ENCODE data around the gene ALG9.
"Not testable (repeated sequence)": the region's sequence is repeated elsewhere in the genome, so short reads cannot be mapped to it uniquely, and the experiment has no call there.

ALG9 gene

GRCh38 chr11:111785886-111786412 is 85.4 kb downstream of the ALG9 start:
- in situ Hi-C loops (cut with HindIII; ENCODE audit: low sequenced_read_pairs), result no loop called here
- no peak overlapping the region for H3K4me3 ChIP-seq (ENCODE audit: low read depth, low read length)
- TF ChIP-seq, protein P1, sequence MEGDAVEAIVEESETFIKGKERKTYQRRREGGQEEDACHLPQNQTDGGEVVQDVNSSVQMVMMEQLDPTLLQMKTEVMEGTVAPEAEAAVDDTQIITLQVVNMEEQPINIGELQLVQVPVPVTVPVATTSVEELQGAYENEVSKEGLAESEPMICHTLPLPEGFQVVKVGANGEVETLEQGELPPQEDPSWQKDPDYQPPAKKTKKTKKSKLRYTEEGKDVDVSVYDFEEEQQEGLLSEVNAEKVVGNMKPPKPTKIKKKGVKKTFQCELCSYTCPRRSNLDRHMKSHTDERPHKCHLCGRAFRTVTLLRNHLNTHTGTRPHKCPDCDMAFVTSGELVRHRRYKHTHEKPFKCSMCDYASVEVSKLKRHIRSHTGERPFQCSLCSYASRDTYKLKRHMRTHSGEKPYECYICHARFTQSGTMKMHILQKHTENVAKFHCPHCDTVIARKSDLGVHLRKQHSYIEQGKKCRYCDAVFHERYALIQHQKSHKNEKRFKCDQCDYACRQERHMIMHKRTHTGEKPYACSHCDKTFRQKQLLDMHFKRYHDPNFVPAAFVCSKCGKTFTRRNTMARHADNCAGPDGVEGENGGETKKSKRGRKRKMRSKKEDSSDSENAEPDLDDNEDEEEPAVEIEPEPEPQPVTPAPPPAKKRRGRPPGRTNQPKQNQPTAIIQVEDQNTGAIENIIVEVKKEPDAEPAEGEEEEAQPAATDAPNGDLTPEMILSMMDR (IDR thresholded peaks at IDR 0.05; ENCODE audit: low read depth, low read length), result no peak

DNA sequence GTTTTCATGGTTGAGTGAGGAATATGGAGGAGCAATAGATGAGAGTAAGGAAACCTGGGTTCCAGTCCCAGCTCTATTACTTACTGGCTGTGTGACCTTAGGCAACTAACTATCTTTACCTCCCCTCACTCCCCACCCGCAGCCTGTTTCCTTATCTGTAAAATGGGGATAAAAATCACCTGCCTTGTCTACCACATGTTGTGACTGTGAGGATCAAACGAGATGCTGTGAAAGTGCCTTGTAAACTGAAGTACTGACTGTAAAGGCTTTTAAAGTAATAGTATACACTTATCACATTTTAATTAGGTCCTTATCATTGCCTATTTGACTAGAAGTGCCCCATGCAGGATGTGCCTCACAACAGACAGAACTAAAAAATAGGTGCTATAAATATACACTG is 86.3 kb downstream of the ALG9 start:
- H3K4me3 ChIP-seq (ENCODE audit: low read depth, low read length), result no peak overlapping the region
- no peak for DNase-seq (ENCODE audit: low read depth, low spot score)
- in situ Hi-C loops (cut with HindIII; ENCODE audit: low sequenced_read_pairs), result no loop called here
- TF ChIP-seq, protein P1 (IDR thresholded peaks at IDR 0.05; ENCODE audit: low read depth, low read length), result no peak

More at GRCh38 chr11:111785886-111786412, 85.4 kb downstream of the ALG9 start:
- no peak for DNase-seq (ENCODE audit: low read depth, low spot score)

DNA sequence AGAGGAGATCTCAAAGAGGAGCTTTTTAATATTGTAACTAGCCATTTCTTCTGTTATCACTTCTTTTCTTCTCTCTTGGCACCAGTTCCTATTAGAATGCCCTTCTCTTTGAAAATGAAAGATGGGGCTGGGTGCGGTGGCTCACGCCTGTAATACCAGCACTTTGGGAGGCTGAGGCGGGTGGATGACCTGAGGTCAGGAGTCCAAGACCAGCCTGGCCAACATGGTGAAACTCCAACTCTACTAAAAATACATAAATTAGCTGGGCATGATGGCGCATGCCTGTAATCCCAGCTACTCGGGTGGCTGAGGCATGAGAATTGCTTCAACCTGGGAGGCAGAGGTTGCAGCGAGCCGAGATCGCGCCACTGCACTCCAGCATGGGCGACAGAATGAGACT is 87.1 kb downstream of the ALG9 start:
- in situ Hi-C loops (cut with HindIII; ENCODE audit: low sequenced_read_pairs); DNase-seq (ENCODE audit: low read depth, low spot score); H3K4me3 ChIP-seq (ENCODE audit: low read depth, low read length): not testable (repeated sequence)

- in situ Hi-C loops (cut with HindIII; ENCODE audit: low sequenced_read_pairs), result no loop called here
- no peak for DNase-seq (ENCODE audit: low read depth, low spot score)
- TF ChIP-seq, protein P1 (IDR thresholded peaks at IDR 0.05; ENCODE audit: low read depth, low read length), result no peak
- no peak overlapping the region for H3K4me3 ChIP-seq (ENCODE audit: low read depth, low read length)
These were observed 89.2 kb downstream of the ALG9 start for GRCh38 chr11:111782109-111782741.

DNA sequence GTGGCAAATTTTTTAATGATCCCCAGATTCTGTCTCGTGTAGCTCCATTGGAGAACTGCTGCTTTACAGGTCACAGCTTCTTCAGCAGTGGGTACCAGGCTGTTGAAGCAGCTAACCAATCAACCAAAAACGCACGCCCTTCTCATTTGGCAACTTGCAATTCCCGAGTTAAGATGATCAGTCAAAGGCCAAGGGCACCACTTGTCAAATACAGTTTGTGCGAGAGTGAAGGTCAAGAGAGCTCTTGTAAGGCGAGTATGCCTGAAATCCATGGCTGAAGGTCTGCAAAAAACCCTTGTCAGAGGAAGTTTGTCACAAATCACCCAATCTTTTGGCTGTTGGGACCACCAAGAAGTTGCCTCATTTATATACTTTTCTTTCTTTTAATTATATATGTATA is 92.3 kb downstream of the ALG9 start:
- no peak for DNase-seq (ENCODE audit: low read depth, low spot score)
- TF ChIP-seq, protein P1 (IDR thresholded peaks at IDR 0.05; ENCODE audit: low read depth, low read length), result no peak
- in situ Hi-C loops (cut with HindIII; ENCODE audit: low sequenced_read_pairs), result no loop called here
- no peak overlapping the region for H3K4me3 ChIP-seq (ENCODE audit: low read depth, low read length)

DNA sequence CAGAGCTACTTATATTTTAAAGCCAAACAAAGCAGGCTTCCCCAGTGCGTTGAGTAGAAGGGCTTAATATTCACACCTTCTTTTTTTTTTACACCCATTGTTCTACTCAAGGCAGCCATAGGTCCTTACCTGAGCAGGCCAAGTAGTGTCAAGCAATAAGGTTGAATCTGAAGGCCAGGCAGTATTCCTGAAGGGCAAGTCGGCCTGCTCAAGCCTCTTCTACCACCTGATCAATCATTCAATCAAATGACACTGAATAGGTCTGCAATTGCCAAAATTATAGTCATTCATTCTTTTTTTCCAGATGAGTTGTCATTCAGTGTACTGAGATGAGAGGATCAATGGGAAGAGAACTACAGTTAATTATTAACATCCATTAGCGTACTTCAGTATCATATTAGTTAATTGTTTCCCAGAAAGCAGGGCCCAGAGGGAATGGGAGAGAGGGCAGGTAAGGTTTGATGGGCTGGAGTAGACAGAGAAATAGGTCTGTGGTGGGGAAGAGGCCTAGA is 93.3 kb downstream of the ALG9 start:
- H3K4me3 ChIP-seq (ENCODE audit: low read depth, low read length), result no peak overlapping the region
- DNase-seq (ENCODE audit: low read depth, low spot score), result no peak
- TF ChIP-seq, protein P1 (IDR thresholded peaks at IDR 0.05; ENCODE audit: low read depth, low read length), result no peak
- in situ Hi-C loops (cut with HindIII; ENCODE audit: low sequenced_read_pairs), result no loop called here
